Body of pancreas (tissue), 4 donors: ENCODE data around the gene KRT36. TPM values are rescaled to one million over a fixed set of nuclear protein-coding genes. Genes with fewer than 3 reads are reported as not detected.

ENCODE experiments used
- ATAC-seq: fragments of 150-250 bp; one replicate; pipeline ENCODE4 v1.9.1; 2016
- DNase-seq, 4 donors: peaks; one replicate each; pipeline ENCODE4 v3.0.0-alpha.2; 2019
- H3K27ac ChIP-seq, 4 donors: fragments of 200-600 bp; sonication (generic); 1 replicate in 3 of 4; 2 replicates in 1 of 4; pipeline versions ENCODE4 v1.5.1 to v1.6.1; 2016 to 2019; ENCODE audit warnings: mild to moderate bottlenecking in 1 of 4, mixed read lengths in 1 of 4, moderate library complexity in 1 of 4
- H3K27me3 ChIP-seq, 2 donors: fragments of 200-600 bp; sonication (generic); one replicate each; pipeline ENCODE4 v1.6.0; 2016; ENCODE audit warnings: mild to moderate bottlenecking in 1 of 2
- H3K36me3 ChIP-seq, 2 donors: fragments of 200-600 bp; sonication (generic); replicated peaks in 1 of 2; 2 replicates each; pipeline ENCODE4 v1.5.1; 2016; ENCODE audit warnings: low read depth in 2 of 2; ENCODE audit not compliant: insufficient read depth in 1 of 2
- H3K4me1 ChIP-seq: fragments of 200-600 bp; sonication (generic); one replicate; pipeline ENCODE4 v1.6.0; 2016
- H3K4me3 ChIP-seq, 2 donors: fragments of 200-600 bp; sonication (generic); 1 replicate in 1 of 2; 2 replicates in 1 of 2; pipeline ENCODE4 v1.5.1; 2016 to 2019
- H3K9me3 ChIP-seq, 3 donors: fragments of 200-600 bp; sonication (generic); 1 replicate in 2 of 3; 2 replicates in 1 of 3; pipeline ENCODE4 v1.5.1; 2016
- POLR2A ChIP-seq, 3 donors: fragments of 450-650 bp; IDR thresholded peaks; one replicate each; pipeline ENCODE4 v1.6.1; 2016; ENCODE audit warnings: antibody characterized with exemption in 3 of 3, mild to moderate bottlenecking in 2 of 3
- WGBS, 2 donors: methylation state at CpG; one replicate each; pipeline ENCODE4 v1.1.5; 2017; 5-methylcytosine and 5-hydroxymethylcytosine counted together
- intact Hi-C: fragments of 100-400 bp; cut with DNase I; formaldehyde crosslinking; loops from one replicate; pipeline ENCODE4 v1.15.1; 2023
- total RNA-seq, 2 donors: library from RNA; depleted of rRNA; stranded (reverse); fragments of >200 nt; gene quantifications; one replicate each; pipeline ENCODE4 v1.1.0, GENCODE V29; 2016
- TF ChIP-seq, protein P1 (sequence below), 7 experiments: fragments of 450-650 bp in 4 of 7; fragments of 200-600 bp in 3 of 7; sonication (generic) in 3 of 7; IDR thresholded peaks; one replicate each; pipeline ENCODE4 v1.5.1; 2016 to 2019; ENCODE audit warnings: antibody characterized with exemption in 7 of 7

The KRT36 gene
- total RNA-seq, 2 donors from 2014 or later: not detected

DNA sequence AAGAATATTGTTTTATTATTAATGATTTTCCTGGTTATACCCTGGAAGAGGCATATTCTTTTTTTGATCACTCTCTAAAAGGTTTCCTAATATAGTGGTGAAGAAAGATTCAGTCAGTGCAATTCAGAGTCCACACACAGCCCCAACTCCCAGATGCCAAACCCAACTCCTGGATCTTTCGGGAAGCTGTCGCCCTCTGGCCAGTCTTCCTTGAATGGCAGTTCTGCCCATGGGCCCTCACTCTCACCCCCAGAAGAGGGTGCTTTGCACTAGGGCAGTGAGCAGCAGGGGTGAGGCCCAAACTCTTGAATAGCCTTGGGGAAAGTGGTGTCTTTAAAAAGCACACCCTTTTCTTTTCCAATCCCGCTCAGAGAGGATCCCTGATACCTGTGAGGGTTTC, 33.5 kb downstream of the KRT36 start:
- intact Hi-C loops: no loop called here
- Histone ChIP-seq H3K9me3 (no peaks in the 10 kb centered on the region), H3K27me3 (no peaks in the 10 kb centered on the region), H3K36me3 (no peaks in the 10 kb centered on the region), H3K4me3 (no peak overlapping the region), H3K4me1 (no peaks in the 10 kb centered on the region), H3K27ac (no peak overlapping the region)
- WGBS, 2 donors: 75 to 79% methylated on average over 3 of the region's 3 CpGs
- no peak for TF ChIP-seq POLR2A (IDR thresholded peaks at IDR 0.05)
- TF ChIP-seq, protein P1, sequence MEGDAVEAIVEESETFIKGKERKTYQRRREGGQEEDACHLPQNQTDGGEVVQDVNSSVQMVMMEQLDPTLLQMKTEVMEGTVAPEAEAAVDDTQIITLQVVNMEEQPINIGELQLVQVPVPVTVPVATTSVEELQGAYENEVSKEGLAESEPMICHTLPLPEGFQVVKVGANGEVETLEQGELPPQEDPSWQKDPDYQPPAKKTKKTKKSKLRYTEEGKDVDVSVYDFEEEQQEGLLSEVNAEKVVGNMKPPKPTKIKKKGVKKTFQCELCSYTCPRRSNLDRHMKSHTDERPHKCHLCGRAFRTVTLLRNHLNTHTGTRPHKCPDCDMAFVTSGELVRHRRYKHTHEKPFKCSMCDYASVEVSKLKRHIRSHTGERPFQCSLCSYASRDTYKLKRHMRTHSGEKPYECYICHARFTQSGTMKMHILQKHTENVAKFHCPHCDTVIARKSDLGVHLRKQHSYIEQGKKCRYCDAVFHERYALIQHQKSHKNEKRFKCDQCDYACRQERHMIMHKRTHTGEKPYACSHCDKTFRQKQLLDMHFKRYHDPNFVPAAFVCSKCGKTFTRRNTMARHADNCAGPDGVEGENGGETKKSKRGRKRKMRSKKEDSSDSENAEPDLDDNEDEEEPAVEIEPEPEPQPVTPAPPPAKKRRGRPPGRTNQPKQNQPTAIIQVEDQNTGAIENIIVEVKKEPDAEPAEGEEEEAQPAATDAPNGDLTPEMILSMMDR (IDR thresholded peaks at IDR 0.05): no peak
- DNase-seq (no peak), ATAC-seq (no peak)

DNA sequence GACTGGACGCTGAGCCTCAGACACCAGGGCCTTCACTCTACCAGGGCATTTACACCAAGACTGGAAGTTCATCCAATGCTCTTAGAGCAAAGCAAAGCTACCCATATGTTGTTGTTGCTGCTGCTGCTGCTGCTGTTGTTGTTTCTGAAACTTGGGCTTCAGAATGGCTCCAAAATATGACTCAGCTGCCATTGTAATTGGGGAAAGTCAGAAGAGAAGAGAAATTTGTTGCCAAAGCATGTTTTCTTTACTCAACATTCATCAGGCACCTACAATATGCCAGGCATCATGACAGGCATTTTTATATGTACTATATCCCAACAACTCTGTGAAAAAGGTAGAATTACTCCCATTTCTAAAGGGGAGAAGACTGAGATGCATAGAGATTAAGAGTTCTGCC, 34.5 kb downstream of the KRT36 start:
- Histone ChIP-seq H3K4me3 (no peak overlapping the region), H3K4me1 (no peaks in the 10 kb centered on the region), H3K27ac (no peak overlapping the region), H3K9me3 (no peaks in the 10 kb centered on the region), H3K27me3 (no peaks in the 10 kb centered on the region), H3K36me3 (no peaks in the 10 kb centered on the region)
- TF ChIP-seq, protein P1 (IDR thresholded peaks at IDR 0.05): no peak
- no peak for TF ChIP-seq POLR2A (IDR thresholded peaks at IDR 0.05)
- 75 to 89% methylated on average over 1 of the region's 1 CpG for whole genome bisulfite sequencing, 2 donors
- intact Hi-C loops: no loop called here
- ATAC-seq: no peak
- no peak for DNase-seq

DNA sequence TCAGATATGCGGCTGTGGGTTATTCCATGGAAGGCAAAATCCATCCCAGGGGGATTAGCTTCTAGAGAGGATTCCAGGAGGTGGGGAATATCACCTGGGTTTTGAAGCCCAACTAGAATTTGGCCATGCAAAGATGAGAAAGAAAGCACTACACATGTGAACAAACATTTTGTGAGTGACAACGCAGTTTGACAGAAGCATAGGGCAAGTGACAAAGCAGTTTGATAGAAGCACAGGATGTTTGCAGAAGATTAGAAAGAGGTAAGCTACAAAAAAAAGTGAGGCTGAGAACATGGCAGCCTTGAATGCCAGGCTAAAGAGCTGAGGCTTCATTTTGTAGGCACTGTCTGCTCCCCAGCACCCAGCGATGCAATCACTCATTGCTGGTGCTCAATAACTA, 36.6 kb downstream of the KRT36 start:
- TF ChIP-seq POLR2A (IDR thresholded peaks at IDR 0.05): no peak
- TF ChIP-seq, protein P1 (IDR thresholded peaks at IDR 0.05): no peak
- Histone ChIP-seq H3K9me3 (no peaks in the 10 kb centered on the region), H3K4me1 (no peaks in the 10 kb centered on the region), H3K27me3 (no peaks in the 10 kb centered on the region), H3K27ac (no peak overlapping the region), H3K36me3 (no peaks in the 10 kb centered on the region), H3K4me3 (no peak overlapping the region)
- WGBS, 2 donors: 61 to 72% methylated on average over 3 of the region's 3 CpGs
- intact Hi-C loops: no loop called here
- ATAC-seq (no peak), DNase-seq (no peak)

DNA sequence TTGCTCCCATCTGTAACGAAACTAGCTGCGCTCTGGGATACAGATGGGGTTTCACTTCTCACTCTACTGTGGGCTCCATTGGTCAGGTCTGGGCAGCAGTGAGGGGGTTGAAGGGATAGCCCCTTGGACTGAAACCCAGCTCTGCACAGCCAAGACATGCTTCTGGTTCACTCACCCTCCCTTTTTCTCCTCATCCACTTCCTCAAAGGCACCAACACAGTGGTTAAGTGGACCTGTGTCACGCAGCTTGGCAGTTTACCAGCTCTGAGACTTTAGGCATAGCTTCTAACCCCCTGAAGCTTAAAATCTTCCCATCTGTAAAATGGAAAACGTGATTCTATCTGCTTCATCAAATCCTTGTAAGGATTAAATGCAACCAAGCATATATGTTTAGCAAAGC, 37.4 kb downstream of the KRT36 start:
- no peak for TF ChIP-seq POLR2A (IDR thresholded peaks at IDR 0.05)
- TF ChIP-seq, protein P1 (IDR thresholded peaks at IDR 0.05): no peak
- no peaks in the 10 kb centered on the region for H3K27me3 ChIP-seq
- ATAC-seq: no peak
- no peaks in the 10 kb centered on the region for H3K36me3 ChIP-seq
- intact Hi-C loops: no loop called here
- DNase-seq: no peak
- H3K4me1 ChIP-seq: no peaks in the 10 kb centered on the region
- no peaks in the 10 kb centered on the region for H3K9me3 ChIP-seq
- H3K4me3 ChIP-seq: no peak overlapping the region
- H3K27ac ChIP-seq: no peak overlapping the region
- 42 to 52% methylated on average over 4 of the region's 4 CpGs for WGBS, 2 donors

DNA sequence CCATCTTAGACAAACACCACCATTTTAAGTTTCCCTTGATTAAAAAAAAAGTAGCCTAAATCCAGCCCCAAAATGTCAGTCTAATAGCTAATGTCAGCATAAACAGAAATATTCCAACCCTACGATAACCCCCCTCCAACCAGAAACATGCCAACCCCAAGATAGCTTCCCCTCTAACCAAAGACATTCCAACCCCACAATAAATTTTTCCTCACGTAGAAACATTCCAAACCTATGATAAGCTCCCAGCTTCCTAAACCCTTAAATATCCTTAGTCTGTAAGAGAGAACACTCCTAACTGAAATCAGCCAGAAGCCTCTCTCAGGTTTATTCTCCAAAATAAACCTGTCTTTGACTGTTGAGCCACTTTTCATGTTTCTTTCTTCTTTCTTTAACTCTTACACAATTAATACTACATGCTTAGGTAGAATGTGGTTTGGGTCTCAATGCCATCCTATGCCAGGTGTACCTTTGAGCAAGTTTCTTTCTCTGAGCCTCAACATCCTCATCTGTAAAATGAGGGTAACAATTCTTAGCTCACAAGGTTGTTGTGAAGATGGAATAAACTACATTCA, 38.5 kb downstream of the KRT36 start:
- intact Hi-C loops: no loop called here
- Histone ChIP-seq H3K9me3 (no peaks in the 10 kb centered on the region), H3K36me3 (no peaks in the 10 kb centered on the region), H3K27me3 (no peaks in the 10 kb centered on the region), H3K4me3 (no peak overlapping the region), H3K4me1 (no peaks in the 10 kb centered on the region), H3K27ac (no peak overlapping the region)
- DNase-seq (no peak), ATAC-seq (no peak)
- TF ChIP-seq, protein P1 (IDR thresholded peaks at IDR 0.05): no peak
- TF ChIP-seq POLR2A (IDR thresholded peaks at IDR 0.05): no peak
- WGBS, 2 donors: 65 to 69% methylated on average over 2 of the region's 2 CpGs
